ENCODE data around the gene CENPX.

CENPX gene

DNA sequence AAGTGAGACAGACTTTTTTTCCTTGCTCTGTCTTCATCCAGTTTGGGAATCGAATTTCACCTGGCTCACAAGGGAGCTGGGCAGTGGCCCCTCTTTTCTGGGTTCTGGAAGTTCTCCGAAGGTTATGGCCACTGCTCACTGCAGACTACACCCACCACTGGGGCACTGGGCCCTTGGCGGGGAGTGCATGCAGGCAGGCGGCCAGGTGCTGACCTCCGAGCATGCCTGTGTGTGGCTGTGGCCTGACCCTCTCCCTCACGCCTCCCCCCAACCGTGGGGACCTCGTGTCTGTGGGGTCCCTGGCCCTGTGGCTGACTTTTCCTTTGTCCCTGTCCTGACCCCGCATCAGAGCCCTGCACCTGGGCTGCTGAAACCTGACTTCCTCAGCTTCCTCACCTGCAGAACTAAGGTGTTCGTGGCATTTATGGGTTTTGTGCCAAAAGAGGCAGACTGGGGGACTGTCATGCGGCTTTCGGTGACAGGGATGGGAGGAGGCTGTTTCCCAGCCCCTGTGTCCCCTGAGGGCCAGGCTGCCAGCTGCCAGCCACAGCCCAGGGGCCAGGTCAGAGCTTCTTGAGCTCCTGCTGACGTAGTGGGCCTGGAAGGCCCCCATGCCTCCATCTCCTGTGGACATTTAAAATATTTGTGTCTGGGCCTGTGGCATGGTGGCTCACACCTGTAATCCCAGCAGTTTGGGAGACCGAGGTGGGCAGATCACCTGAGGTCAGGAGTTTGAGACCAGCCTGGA, 23.8 kb downstream of the CENPX start:
- no peak for DNase-seq (ENCODE audit: low read depth)
- TF ChIP-seq, protein P1, sequence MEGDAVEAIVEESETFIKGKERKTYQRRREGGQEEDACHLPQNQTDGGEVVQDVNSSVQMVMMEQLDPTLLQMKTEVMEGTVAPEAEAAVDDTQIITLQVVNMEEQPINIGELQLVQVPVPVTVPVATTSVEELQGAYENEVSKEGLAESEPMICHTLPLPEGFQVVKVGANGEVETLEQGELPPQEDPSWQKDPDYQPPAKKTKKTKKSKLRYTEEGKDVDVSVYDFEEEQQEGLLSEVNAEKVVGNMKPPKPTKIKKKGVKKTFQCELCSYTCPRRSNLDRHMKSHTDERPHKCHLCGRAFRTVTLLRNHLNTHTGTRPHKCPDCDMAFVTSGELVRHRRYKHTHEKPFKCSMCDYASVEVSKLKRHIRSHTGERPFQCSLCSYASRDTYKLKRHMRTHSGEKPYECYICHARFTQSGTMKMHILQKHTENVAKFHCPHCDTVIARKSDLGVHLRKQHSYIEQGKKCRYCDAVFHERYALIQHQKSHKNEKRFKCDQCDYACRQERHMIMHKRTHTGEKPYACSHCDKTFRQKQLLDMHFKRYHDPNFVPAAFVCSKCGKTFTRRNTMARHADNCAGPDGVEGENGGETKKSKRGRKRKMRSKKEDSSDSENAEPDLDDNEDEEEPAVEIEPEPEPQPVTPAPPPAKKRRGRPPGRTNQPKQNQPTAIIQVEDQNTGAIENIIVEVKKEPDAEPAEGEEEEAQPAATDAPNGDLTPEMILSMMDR (conservative IDR thresholded peaks at IDR 0.05; ENCODE audit: control insufficient read depth, insufficient read depth, low read depth, low read length): no peak
- no peak overlapping the region for H3K4me3 ChIP-seq (ENCODE audit: control insufficient read depth, low read depth, low read length)

DNA sequence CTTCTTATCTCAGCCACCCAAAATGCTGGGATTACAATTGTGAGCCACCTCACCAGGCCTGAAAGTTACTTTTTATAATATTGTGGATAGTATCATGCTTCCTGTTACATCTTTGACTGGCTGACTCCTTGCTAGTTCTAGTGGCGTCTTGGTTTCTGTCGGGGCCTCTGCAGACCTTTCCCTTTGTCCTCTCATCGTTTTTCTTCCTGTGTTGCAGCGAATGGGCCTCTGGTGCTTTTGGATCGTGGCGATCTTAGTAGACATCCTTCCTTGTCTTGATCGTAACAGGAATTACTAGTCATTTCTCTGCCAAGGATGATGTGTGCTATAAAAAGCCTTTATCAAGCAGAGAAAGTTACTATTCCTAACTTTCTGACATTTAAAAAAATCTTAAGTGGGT, 24.5 kb downstream of the CENPX start:
- H3K4me3 ChIP-seq (ENCODE audit: control insufficient read depth, low read depth, low read length): no peak overlapping the region
- TF ChIP-seq, protein P1 (conservative IDR thresholded peaks at IDR 0.05; ENCODE audit: control insufficient read depth, insufficient read depth, low read depth, low read length): no peak
- no peak for DNase-seq (ENCODE audit: low read depth)

DNA sequence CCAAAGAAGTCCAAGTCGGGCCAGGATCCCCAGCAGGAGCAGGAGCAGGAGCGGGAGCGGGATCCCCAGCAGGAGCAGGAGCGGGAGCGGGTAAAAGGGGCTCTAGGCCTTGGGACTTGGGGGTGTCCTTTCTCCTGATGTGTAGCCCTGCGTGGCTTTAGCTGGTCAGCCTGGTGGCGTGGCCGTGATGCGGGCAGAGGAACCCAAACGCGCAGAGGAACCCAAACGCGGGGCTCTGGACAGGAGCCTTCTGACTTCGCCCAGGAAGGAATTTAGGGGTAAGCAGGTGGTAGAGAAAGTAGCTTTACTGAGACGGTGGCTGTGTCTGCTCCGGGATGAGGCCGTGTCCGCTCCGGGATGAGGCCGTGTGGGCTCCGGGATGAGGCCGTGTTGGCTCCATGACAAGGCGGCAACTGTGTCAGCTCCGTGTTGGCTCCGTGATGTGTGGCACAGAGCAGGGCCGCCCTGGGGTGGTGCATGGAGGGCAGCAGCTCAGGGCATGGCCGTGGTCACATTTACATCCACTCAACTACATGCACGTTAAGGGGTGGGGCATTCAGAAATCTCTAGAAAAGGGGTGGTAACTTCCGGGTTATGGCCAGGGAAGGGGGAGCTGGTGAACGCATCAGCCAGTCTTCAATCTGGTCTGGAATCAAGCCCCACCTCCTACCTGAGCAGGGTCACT, 25.8 kb downstream of the CENPX start:
- no peak overlapping the region for H3K4me3 ChIP-seq (ENCODE audit: control insufficient read depth, low read depth, low read length)
- TF ChIP-seq, protein P1 (conservative IDR thresholded peaks at IDR 0.05; ENCODE audit: control insufficient read depth, insufficient read depth, low read depth, low read length): no peak
- no peak for DNase-seq (ENCODE audit: low read depth)

DNA sequence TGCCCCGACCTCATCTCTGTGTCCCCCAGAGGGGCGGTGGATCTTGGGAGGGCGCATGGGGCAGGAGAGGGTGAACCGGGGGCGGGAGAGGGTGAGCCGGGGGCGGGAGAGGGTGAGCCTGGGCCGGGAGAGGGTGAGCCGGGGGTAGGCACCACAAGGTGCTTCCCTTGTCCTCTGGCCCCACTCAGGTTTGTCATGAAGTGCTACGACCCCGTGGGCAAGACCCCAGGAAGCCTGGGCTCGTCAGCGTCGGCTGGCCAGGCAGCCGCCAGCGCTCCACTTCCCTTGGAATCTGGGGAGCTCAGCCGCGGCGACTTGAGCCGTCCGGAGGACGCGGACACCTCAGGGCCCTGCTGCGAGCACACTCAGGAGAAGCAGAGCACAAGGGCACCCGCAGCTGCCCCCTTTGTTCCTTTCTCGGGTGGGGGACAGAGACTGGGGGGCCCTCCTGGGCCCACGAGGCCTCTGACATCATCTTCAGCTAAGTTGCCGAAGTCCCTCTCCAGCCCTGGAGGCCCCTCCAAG, 26.4 kb downstream of the CENPX start:
- DNase-seq (ENCODE audit: low read depth): no peak
- H3K4me3 ChIP-seq (ENCODE audit: control insufficient read depth, low read depth, low read length): no peak overlapping the region
- TF ChIP-seq, protein P1 (conservative IDR thresholded peaks at IDR 0.05; ENCODE audit: control insufficient read depth, insufficient read depth, low read depth, low read length): no peak

DNA sequence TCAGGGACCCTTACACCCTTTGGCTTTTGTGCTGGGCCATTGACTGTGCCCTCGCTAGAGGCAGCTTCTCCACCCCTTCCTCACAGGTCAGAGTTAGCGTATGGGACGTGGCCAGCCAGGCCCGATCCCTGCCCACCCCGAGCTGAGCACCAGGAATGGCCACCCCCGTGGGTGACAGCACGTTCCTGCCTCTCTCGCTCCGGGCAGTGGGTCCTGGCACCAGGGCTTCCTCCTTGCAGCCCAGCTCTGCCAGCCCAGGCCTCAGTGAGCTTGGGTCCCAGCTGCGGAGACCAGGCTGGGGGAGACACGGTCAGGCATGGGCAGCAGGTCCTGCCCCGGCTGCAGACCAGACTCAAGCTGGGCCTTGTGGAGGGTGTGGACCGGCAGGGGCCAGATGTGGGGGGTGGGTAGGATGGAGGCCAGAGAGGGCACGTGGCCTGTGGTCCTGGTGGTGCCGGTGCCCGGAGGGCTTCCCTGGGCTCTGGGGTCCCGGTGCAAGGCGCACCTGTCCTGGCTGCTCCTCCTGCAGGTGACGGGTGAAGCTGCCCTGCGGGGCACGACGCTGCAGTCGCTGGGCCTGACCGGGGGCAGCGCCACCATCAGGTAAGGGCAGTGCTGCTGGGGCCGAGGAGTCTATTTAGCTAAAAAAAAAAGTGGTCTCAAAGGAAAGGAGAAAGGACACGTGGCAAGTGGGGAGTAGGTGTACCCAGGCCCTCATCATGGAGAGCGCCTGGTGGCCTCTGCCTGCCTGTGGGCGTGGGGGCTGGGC, 27.0 kb downstream of the CENPX start:
- DNase-seq (ENCODE audit: low read depth): no peak
- TF ChIP-seq, protein P1 (conservative IDR thresholded peaks at IDR 0.05; ENCODE audit: control insufficient read depth, insufficient read depth, low read depth, low read length): no peak
- H3K4me3 ChIP-seq (ENCODE audit: control insufficient read depth, low read depth, low read length): no peak overlapping the region

DNA sequence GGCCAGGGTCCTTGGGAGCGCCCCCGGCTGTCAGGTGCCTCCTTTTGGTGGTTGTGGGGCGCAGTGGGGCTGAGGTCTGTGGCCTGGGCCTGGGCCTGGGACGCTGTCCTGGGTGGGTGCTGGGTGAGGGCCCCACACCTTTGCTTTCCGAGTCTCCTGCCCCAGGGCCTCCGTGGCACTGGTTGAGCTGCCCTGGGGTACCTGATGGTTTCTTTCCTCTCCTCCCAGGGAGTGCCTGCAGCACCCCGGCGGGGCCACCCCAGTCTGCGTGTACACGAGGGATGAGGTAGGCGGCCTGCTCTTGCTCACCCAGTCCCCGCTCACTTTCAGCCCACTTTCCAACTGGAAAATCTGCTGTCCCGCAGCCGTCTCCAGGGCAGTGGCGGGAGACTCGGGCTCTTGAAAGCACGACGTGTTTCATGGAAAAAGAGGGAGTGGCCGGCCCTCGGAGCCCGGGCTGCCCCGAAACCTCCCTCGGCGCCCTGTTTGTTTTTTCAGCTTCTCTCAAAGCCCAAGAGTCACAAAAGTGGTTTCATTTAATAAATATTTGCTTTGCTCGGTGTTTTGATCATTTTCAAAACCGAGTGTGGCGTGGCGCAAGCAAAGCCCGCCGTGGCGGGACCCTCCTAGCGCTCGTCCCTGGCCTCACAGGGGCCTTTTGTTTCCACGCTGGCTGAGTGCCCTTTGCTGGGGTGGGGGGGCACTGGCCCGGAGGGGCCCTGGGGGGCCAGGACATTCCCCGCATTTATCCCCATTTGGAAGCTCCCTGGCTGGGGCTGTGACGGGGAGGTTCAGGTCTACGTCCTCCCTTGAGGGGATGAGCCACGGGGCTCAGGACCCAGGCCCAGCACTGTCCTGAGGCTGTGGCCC, 27.9 kb downstream of the CENPX start:
- TF ChIP-seq, protein P1 (conservative IDR thresholded peaks at IDR 0.05; ENCODE audit: control insufficient read depth, insufficient read depth, low read depth, low read length): no peak
- H3K4me3 ChIP-seq (ENCODE audit: control insufficient read depth, low read depth, low read length): no peak overlapping the region
- no peak for DNase-seq (ENCODE audit: low read depth)
